ENCODE results near the gene JAK3.

DNA sequence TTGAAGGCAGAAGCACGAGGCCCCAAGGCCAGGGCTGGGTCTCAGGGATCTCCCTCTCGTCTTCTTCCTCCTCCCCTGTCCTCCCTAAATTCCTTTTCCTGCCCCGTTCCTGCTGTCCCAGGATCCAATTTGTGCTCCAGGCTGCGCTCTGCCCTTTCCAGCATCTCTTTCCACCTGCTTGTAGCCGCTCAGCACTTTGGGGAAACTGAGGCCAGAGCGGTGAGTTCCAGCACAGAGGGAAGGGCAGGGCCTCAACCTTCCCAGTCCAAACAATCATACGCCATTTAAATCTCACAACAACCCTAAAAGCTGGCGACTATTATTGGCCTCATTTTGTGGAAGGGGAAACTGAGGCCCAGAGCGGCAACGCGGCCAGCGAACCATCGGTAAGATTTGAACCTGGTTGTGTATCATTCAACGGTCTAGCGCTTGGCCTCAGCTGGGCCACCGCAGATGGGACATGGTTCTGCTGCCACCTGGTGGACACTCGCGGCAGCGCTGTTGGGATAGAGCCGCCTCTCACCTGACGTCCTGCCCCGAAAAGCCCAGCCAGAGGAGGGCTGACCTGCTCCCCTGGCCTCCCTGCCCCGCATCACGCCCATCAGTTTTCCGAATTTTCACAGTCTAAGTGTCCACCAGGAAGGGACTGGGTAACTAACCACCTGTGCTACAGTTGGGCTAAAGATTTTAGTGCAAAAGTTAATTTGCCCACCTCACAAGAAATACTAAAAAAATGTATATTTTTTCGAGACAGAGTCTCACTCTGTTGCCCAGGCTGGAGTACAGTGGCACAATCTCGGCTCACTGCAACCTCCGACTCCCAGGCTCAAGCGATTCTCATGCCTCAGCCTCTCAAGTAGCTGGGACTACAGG, 7.7 kb upstream of the JAK3 start:
- TF ChIP-seq, protein P1, sequence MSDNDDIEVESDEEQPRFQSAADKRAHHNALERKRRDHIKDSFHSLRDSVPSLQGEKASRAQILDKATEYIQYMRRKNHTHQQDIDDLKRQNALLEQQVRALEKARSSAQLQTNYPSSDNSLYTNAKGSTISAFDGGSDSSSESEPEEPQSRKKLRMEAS (IDR thresholded peaks at IDR 0.05) = no peak
- TF ChIP-seq, protein P2, sequence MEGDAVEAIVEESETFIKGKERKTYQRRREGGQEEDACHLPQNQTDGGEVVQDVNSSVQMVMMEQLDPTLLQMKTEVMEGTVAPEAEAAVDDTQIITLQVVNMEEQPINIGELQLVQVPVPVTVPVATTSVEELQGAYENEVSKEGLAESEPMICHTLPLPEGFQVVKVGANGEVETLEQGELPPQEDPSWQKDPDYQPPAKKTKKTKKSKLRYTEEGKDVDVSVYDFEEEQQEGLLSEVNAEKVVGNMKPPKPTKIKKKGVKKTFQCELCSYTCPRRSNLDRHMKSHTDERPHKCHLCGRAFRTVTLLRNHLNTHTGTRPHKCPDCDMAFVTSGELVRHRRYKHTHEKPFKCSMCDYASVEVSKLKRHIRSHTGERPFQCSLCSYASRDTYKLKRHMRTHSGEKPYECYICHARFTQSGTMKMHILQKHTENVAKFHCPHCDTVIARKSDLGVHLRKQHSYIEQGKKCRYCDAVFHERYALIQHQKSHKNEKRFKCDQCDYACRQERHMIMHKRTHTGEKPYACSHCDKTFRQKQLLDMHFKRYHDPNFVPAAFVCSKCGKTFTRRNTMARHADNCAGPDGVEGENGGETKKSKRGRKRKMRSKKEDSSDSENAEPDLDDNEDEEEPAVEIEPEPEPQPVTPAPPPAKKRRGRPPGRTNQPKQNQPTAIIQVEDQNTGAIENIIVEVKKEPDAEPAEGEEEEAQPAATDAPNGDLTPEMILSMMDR (IDR thresholded peaks at IDR 0.05; ENCODE audit: low read depth, low read length, missing input control) = peak; percentile 98
- TF ChIP-seq, protein P3, sequence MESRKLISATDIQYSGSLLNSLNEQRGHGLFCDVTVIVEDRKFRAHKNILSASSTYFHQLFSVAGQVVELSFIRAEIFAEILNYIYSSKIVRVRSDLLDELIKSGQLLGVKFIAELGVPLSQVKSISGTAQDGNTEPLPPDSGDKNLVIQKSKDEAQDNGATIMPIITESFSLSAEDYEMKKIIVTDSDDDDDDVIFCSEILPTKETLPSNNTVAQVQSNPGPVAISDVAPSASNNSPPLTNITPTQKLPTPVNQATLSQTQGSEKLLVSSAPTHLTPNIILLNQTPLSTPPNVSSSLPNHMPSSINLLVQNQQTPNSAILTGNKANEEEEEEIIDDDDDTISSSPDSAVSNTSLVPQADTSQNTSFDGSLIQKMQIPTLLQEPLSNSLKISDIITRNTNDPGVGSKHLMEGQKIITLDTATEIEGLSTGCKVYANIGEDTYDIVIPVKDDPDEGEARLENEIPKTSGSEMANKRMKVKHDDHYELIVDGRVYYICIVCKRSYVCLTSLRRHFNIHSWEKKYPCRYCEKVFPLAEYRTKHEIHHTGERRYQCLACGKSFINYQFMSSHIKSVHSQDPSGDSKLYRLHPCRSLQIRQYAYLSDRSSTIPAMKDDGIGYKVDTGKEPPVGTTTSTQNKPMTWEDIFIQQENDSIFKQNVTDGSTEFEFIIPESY (IDR thresholded peaks at IDR 0.05) = no peak
- TF ChIP-seq, protein P4, sequence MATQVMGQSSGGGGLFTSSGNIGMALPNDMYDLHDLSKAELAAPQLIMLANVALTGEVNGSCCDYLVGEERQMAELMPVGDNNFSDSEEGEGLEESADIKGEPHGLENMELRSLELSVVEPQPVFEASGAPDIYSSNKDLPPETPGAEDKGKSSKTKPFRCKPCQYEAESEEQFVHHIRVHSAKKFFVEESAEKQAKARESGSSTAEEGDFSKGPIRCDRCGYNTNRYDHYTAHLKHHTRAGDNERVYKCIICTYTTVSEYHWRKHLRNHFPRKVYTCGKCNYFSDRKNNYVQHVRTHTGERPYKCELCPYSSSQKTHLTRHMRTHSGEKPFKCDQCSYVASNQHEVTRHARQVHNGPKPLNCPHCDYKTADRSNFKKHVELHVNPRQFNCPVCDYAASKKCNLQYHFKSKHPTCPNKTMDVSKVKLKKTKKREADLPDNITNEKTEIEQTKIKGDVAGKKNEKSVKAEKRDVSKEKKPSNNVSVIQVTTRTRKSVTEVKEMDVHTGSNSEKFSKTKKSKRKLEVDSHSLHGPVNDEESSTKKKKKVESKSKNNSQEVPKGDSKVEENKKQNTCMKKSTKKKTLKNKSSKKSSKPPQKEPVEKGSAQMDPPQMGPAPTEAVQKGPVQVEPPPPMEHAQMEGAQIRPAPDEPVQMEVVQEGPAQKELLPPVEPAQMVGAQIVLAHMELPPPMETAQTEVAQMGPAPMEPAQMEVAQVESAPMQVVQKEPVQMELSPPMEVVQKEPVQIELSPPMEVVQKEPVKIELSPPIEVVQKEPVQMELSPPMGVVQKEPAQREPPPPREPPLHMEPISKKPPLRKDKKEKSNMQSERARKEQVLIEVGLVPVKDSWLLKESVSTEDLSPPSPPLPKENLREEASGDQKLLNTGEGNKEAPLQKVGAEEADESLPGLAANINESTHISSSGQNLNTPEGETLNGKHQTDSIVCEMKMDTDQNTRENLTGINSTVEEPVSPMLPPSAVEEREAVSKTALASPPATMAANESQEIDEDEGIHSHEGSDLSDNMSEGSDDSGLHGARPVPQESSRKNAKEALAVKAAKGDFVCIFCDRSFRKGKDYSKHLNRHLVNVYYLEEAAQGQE (IDR thresholded peaks at IDR 0.05) = no peak
- TF ChIP-seq NR2F2 (IDR thresholded peaks at IDR 0.05) (no peak), EGR1 (IDR thresholded peaks at IDR 0.05; ENCODE audit: low read depth in 2 of 2) (no peak), SP1 (IDR thresholded peaks at IDR 0.05) (no peak), YY1 (IDR thresholded peaks at IDR 0.05) (no peak)
